Caco-2 (cell line): ENCODE results near the gene TXNDC12. TPM values are rescaled to one million over a fixed set of nuclear protein-coding genes. Genes with fewer than 3 reads are reported as not detected.
A peak's percentile ranks its signal among the peaks of the same experiment; 100 is the strongest.

Experiments used
- BruUV-seq: library from RNA; stranded (reverse); fragments of 400-500 nt; replicated peaks from 2 replicates; lab custom pipeline; 2021; lab: Mats Ljungman, UMichigan
- CTCF ChIA-PET: fragments of 300-600 bp; sonication (Branson Sonifier 250); formaldehyde crosslinking; loops from one replicate; lab custom pipeline; 2022; ENCODE audit warnings: antibody characterized with exemption; lab: Charles Lee
- POLR2A ChIA-PET: fragments of 300-600 bp; sonication (Branson Sonifier 250); formaldehyde crosslinking; loops from one replicate; lab custom pipeline; 2022; ENCODE audit warnings: antibody characterized with exemption; lab: Charles Lee
- DNase-seq, 2 experiments: peaks; one replicate each; pipeline versions ENCODE4 v3.0.0 to v3.0.0-alpha.2; 2020 to 2022
- H3K27me3 ChIP-seq: replicated peaks from 2 replicates; pipeline ENCODE4 v1.6.0; 2011; ENCODE audit warnings: low read length; ENCODE audit not compliant: control insufficient read depth, insufficient read depth
- H3K36me3 ChIP-seq: 2 replicates; pipeline ENCODE4 v1.5.1; 2011; ENCODE audit warnings: low read length; ENCODE audit not compliant: control insufficient read depth, insufficient read depth
- H3K4me1 ChIP-seq: fragments of 250-450 bp; sonication (Bioruptor Pico); 2 replicates; pipeline ENCODE4 v1.5.1; 2020; ENCODE audit warnings: mild to moderate bottlenecking
- H3K4me3 ChIP-seq: 2 replicates; pipeline ENCODE4 v1.5.1; 2011; ENCODE audit warnings: low read depth, mild to moderate bottlenecking, control low read depth, low read length
- H3K9me3 ChIP-seq: fragments of 250-450 bp; sonication (Bioruptor Pico); 2 replicates; pipeline ENCODE4 v1.5.1; 2020; ENCODE audit warnings: mild to moderate bottlenecking, moderate library complexity
- H3K27ac Mint-ChIP-seq: one replicate; pipeline ENCODE4 v1.8.0; 2022; ENCODE audit warnings: mixed read lengths; ENCODE audit not compliant: unreplicated experiment
- H3K27me3 Mint-ChIP-seq: one replicate; pipeline ENCODE4 v1.8.0; 2022; ENCODE audit warnings: mixed read lengths; ENCODE audit not compliant: insufficient read depth, unreplicated experiment
- H3K36me3 Mint-ChIP-seq: one replicate; pipeline ENCODE4 v1.8.0; 2022; ENCODE audit warnings: mild to moderate bottlenecking, mixed read lengths; ENCODE audit not compliant: insufficient read depth, unreplicated experiment
- H3K4me1 Mint-ChIP-seq: one replicate; pipeline ENCODE4 v1.8.0; 2022; ENCODE audit warnings: low read depth, mixed read lengths; ENCODE audit not compliant: unreplicated experiment
- H3K4me3 Mint-ChIP-seq: one replicate; pipeline ENCODE4 v1.8.0; 2022; ENCODE audit warnings: mild to moderate bottlenecking, moderate library complexity, mixed read lengths; ENCODE audit not compliant: unreplicated experiment
- H3K9me3 Mint-ChIP-seq: one replicate; pipeline ENCODE4 v1.8.0; 2022; ENCODE audit warnings: mixed read lengths; ENCODE audit not compliant: unreplicated experiment
- intact Hi-C: fragments of 100-400 bp; cut with micrococcal nuclease; formaldehyde crosslinking; loops from one replicate; pipeline ENCODE4 v1.10.0; 2022; ENCODE audit not compliant: unreplicated experiment
- total RNA-seq: library from RNA; stranded (reverse); gene quantifications from 2 replicates; pipeline ENCODE4 v1.2.3, GENCODE V29; 2022
- TF ChIP-seq, protein P1 (sequence below), 2 experiments: fragments of 200-600 bp in 1 of 2; IDR thresholded peaks; 1 replicate in 1 of 2; 2 replicates in 1 of 2; pipeline versions ENCODE4 v1.5.1 to v1.8.0; 2011 to 2022; ENCODE audit warnings: antibody characterized with exemption in 1 of 2, control low read depth in 1 of 2, inconsistent platforms in 1 of 2, low read depth in 1 of 2, low read length in 1 of 2, mild to moderate bottlenecking in 1 of 2, moderate library complexity in 1 of 2; ENCODE audit not compliant: insufficient read depth in 1 of 2, severe bottlenecking in 1 of 2, unreplicated experiment in 1 of 2

TXNDC12 gene
- total RNA-seq, 1 experiment from 2014 or later, result 61.1 TPM

DNA sequence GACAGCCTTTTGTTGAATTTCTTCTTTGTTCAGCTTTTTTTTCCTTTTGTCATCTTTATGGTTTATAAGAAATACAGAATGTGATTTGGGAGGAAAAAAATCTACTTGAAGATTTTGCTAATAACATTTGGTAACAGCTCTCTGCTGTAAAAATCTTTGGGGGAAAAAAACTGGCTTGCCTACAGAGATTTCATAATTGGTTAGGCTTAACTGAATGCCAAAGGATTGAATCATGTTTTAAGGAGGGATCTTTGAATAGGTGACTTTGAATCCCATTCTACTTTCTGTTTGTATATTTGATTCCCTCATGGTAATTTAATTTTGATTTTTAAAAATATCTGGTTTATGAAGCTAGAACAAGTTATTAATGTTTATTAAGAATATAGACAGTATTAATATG, 4.3 kb upstream of the TXNDC12 start:
- H3K27me3 Mint-ChIP-seq, result no peaks in the 10 kb centered on the region
- no peaks in the 10 kb centered on the region for H3K27me3 ChIP-seq
- peaks cover 74% of the 10 kb centered on the region for H3K36me3 Mint-ChIP-seq
- DNase-seq, result no peak
- no peaks in the 10 kb centered on the region; the same call in 1 of the 2 replicates for H3K36me3 ChIP-seq
- no peak overlapping the region for H3K4me3 ChIP-seq
- peaks cover 16% of the 10 kb centered on the region; the same call in 1 of the 2 replicates for H3K4me1 ChIP-seq
- peak overlapping the region; percentile 48 for H3K4me3 Mint-ChIP-seq
- BruUV-seq, result no TSS peak
- H3K9me3 ChIP-seq, result no peaks in the 10 kb centered on the region
- CTCF ChIA-PET, result no interaction called here
- TF ChIP-seq, protein P1, sequence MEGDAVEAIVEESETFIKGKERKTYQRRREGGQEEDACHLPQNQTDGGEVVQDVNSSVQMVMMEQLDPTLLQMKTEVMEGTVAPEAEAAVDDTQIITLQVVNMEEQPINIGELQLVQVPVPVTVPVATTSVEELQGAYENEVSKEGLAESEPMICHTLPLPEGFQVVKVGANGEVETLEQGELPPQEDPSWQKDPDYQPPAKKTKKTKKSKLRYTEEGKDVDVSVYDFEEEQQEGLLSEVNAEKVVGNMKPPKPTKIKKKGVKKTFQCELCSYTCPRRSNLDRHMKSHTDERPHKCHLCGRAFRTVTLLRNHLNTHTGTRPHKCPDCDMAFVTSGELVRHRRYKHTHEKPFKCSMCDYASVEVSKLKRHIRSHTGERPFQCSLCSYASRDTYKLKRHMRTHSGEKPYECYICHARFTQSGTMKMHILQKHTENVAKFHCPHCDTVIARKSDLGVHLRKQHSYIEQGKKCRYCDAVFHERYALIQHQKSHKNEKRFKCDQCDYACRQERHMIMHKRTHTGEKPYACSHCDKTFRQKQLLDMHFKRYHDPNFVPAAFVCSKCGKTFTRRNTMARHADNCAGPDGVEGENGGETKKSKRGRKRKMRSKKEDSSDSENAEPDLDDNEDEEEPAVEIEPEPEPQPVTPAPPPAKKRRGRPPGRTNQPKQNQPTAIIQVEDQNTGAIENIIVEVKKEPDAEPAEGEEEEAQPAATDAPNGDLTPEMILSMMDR (IDR thresholded peaks at IDR 0.05; ENCODE audit: insufficient read depth in 1 of 2, low read depth in 1 of 2, low read length in 1 of 2, severe bottlenecking in 1 of 2, unreplicated experiment in 1 of 2), result no peak
- no peaks in the 10 kb centered on the region for H3K9me3 Mint-ChIP-seq
- peaks cover 21% of the 10 kb centered on the region for H3K4me1 Mint-ChIP-seq
- intact Hi-C loops, result loop anchor here (5.0 kb wide), 1 partner anchor 52 kb away; no protein-coding TSS in a partner anchor
- no peak overlapping the region for H3K27ac Mint-ChIP-seq
- POLR2A ChIA-PET, result no interaction called here

DNA sequence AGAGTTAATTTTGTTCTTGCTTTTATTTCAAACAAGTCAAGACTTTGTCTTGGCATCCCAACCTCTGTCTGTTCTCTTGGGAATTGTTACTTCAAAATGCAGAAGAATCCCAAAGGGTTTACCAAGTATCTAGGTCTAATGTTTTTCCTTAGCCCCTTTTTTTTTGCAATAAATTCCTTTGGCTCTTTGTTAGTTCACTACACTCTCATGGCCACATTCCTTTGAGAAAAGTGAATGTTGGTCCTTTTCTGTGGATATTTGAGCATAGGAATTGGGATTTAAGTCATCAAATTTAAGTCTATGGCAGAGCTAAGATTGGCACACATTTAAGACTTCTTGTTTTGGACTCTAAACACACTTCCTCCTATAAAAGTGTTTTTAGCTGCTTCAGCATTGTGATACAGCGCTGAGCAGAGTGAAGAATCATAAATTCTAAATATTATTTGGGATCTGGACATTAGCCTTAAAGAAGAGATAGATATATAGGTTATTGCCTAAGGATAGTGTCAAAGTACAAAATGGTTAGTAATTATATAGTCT, 3.0 kb upstream of the TXNDC12 start:
- Mint-ChIP-seq H3K4me3 (peak overlapping the region; percentile 91), H3K27ac (peak overlapping the region; percentile 62), H3K9me3 (no peaks in the 10 kb centered on the region), H3K27me3 (no peaks in the 10 kb centered on the region), H3K36me3 (peaks cover 68% of the 10 kb centered on the region), H3K4me1 (peaks cover 14% of the 10 kb centered on the region)
- Histone ChIP-seq H3K4me3 (no peak overlapping the region), H3K4me1 (peaks cover 16% of the 10 kb centered on the region; the same call in 1 of the 2 replicates), H3K9me3 (no peaks in the 10 kb centered on the region), H3K36me3 (no peaks in the 10 kb centered on the region; the same call in 1 of the 2 replicates), H3K27me3 (no peaks in the 10 kb centered on the region)
- BruUV-seq, result no TSS peak
- no peak for DNase-seq
- intact Hi-C loops, result loop anchor here (5.0 kb wide), 1 partner anchor 51 kb away; no protein-coding TSS in a partner anchor
- TF ChIP-seq, protein P1 (IDR thresholded peaks at IDR 0.05; ENCODE audit: insufficient read depth in 1 of 2, low read depth in 1 of 2, low read length in 1 of 2, severe bottlenecking in 1 of 2, unreplicated experiment in 1 of 2), result no peak
- ChIA-PET POLR2A (no interaction called here), CTCF (no interaction called here)

DNA sequence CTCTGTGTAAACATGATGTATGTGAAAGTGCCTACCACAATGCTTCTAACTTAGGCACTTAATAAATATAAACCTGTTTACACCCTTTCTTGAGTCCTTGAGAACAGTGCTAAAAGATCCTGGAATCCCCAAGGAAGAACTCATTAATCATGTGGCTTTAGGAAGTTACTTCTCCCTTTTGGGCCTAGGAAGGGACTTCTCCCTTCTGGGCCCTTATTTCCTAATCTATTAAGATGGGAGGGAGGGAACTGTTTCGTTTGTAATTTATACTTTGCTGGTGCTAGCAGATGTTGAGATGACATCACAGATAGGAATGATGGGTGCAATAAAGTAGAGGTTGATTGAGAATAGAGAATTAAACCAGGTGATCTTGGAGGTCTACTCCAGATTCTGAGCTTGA, 2.3 kb upstream of the TXNDC12 start:
- Mint-ChIP-seq H3K4me3 (peak overlapping the region; percentile 91), H3K4me1 (peaks cover 14% of the 10 kb centered on the region), H3K36me3 (peaks cover 69% of the 10 kb centered on the region), H3K27ac (peak overlapping the region; percentile 83), H3K27me3 (no peaks in the 10 kb centered on the region), H3K9me3 (no peaks in the 10 kb centered on the region)
- CTCF ChIA-PET, result no interaction called here
- Histone ChIP-seq H3K27me3 (no peaks in the 10 kb centered on the region), H3K4me3 (peak overlapping the region; percentile 58), H3K36me3 (peaks cover 2% of the 10 kb centered on the region), H3K9me3 (no peaks in the 10 kb centered on the region), H3K4me1 (peaks cover 16% of the 10 kb centered on the region; the same call in 1 of the 2 replicates)
- DNase-seq, result no peak
- intact Hi-C loops, result loop anchor here (5.0 kb wide), 1 partner anchor 50 kb away; no protein-coding TSS in a partner anchor
- POLR2A ChIA-PET, result no interaction called here
- TF ChIP-seq, protein P1 (IDR thresholded peaks at IDR 0.05; ENCODE audit: insufficient read depth in 1 of 2, low read depth in 1 of 2, low read length in 1 of 2, severe bottlenecking in 1 of 2, unreplicated experiment in 1 of 2), result no peak
- BruUV-seq, result TSS peak; percentile 53
